MCF 10A (cell line): ENCODE measurements around the gene TSC22D4. TPM values are rescaled to one million over a fixed set of nuclear protein-coding genes. Genes with fewer than 3 reads are reported as not detected.

Source experiments
- BruUV-seq: library from RNA; stranded (reverse); fragments of 400-500 nt; replicated peaks from 2 replicates; lab custom pipeline; 2021; lab: Mats Ljungman, UMichigan
- CTCF ChIA-PET: fragments of 300-600 bp; sonication (Branson Sonifier 250); formaldehyde crosslinking; extraction: SDS; loops from one replicate; lab custom pipeline; 2021; ENCODE audit warnings: antibody characterized with exemption, inconsistent platforms; lab: Yijun Ruan, JAX
- POLR2A ChIA-PET: fragments of 300-600, 350-650 bp; sonication (Branson Sonifier 250); formaldehyde crosslinking; extraction: SDS; loops from one replicate; lab custom pipeline; 2020; ENCODE audit warnings: antibody characterized with exemption, inconsistent platforms; lab: Yijun Ruan, JAX
- DNase-seq: peaks from one replicate; pipeline ENCODE4 v3.0.0-alpha.2; 2018; ENCODE audit not compliant: unreplicated experiment
- H3K27ac Mint-ChIP-seq: one replicate; pipeline ENCODE4 v1.8.0; 2022; ENCODE audit warnings: mild to moderate bottlenecking, low read depth, mixed read lengths; ENCODE audit not compliant: unreplicated experiment
- H3K27me3 Mint-ChIP-seq: one replicate; pipeline ENCODE4 v1.8.0; 2022; ENCODE audit warnings: mixed read lengths; ENCODE audit not compliant: insufficient read depth, unreplicated experiment
- H3K36me3 Mint-ChIP-seq: one replicate; pipeline ENCODE4 v1.8.0; 2022; ENCODE audit warnings: mild to moderate bottlenecking, moderate library complexity, mixed read lengths; ENCODE audit not compliant: insufficient read depth, unreplicated experiment
- H3K4me1 Mint-ChIP-seq: one replicate; pipeline ENCODE4 v1.8.0; 2022; ENCODE audit warnings: mixed read lengths; ENCODE audit not compliant: insufficient read depth, unreplicated experiment
- H3K4me3 Mint-ChIP-seq: one replicate; pipeline ENCODE4 v1.8.0; 2022; ENCODE audit warnings: mild to moderate bottlenecking, moderate library complexity, mixed read lengths; ENCODE audit not compliant: unreplicated experiment
- H3K9me3 Mint-ChIP-seq: one replicate; pipeline ENCODE4 v1.8.0; 2022; ENCODE audit warnings: mixed read lengths; ENCODE audit not compliant: unreplicated experiment
- intact Hi-C: fragments of 100-400 bp; cut with micrococcal nuclease; formaldehyde crosslinking; loops from 2 replicates; pipeline ENCODE4 v1.14.1; 2022
- total RNA-seq: library from RNA; stranded (reverse); gene quantifications from 2 replicates; pipeline ENCODE4 v1.2.3, GENCODE V29; 2022
- TF ChIP-seq, protein P1 (sequence below): fragments of 200-600 bp; IDR thresholded peaks from one replicate; pipeline ENCODE4 v1.8.0; 2022; ENCODE audit warnings: antibody characterized with exemption, mild to moderate bottlenecking; ENCODE audit not compliant: unreplicated experiment

TSC22D4 gene
- total RNA-seq, 1 experiment from 2014 or later = 36.0 TPM

DNA sequence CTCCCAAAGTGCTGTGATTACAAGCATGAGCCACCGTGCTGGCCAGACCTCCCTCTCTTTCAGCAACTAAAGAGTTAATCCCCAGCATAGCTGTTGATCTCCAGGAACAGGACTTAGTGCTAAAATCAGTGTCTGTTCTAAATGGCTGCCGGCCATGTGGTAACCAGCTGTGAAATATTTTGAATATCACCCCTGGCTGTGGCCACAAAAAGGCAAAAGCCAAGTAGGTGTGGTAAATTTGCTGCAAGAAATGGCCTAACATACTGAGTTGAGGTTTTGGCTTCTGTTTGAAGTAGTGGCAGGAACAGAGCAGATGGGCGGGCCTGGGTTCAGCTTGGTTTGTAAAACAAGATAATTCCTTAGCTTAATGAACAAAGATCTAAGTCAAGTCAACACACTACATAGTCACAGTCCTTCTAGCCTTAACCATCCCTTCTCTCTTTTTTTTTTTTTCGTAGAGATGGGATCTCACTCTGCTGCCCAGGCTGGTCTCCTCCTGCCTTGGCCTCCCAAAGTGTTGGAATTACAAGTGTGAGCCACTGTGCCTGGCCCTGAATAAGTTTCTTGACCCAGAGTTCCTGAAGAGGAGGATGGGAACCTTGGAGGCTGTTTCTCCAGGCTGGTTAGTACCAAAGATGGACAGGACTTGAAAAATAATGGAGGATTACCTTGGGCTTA, 37.3 kb upstream of the TSC22D4 start:
- Mint-ChIP-seq H3K36me3 (peaks cover 11% of the 10 kb centered on the region), H3K4me1 (peaks cover 15% of the 10 kb centered on the region), H3K27me3 (no peaks in the 10 kb centered on the region), H3K27ac (peak overlapping the region; percentile 77), H3K9me3 (no peaks in the 10 kb centered on the region), H3K4me3 (peak overlapping the region; percentile 45)
- no TSS peak for BruUV-seq
- peak; percentile 84 for DNase-seq
- CTCF ChIA-PET = interaction anchor here (0.6 to 1.3 kb wide), 3 partner anchors 29 to 80 kb away, joined by 3 to 8 read pairs (median 3); partner anchors contain the start of gene PPP1R35
- POLR2A ChIA-PET = interaction anchor here (1.1 to 2.4 kb wide), 4 partner anchors 23 to 38 kb away, joined by 3 to 14 read pairs (median 4); partner anchors contain the start of gene AGFG2
- intact Hi-C loops = no loop called here
- TF ChIP-seq, protein P1, sequence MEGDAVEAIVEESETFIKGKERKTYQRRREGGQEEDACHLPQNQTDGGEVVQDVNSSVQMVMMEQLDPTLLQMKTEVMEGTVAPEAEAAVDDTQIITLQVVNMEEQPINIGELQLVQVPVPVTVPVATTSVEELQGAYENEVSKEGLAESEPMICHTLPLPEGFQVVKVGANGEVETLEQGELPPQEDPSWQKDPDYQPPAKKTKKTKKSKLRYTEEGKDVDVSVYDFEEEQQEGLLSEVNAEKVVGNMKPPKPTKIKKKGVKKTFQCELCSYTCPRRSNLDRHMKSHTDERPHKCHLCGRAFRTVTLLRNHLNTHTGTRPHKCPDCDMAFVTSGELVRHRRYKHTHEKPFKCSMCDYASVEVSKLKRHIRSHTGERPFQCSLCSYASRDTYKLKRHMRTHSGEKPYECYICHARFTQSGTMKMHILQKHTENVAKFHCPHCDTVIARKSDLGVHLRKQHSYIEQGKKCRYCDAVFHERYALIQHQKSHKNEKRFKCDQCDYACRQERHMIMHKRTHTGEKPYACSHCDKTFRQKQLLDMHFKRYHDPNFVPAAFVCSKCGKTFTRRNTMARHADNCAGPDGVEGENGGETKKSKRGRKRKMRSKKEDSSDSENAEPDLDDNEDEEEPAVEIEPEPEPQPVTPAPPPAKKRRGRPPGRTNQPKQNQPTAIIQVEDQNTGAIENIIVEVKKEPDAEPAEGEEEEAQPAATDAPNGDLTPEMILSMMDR = no peak

DNA sequence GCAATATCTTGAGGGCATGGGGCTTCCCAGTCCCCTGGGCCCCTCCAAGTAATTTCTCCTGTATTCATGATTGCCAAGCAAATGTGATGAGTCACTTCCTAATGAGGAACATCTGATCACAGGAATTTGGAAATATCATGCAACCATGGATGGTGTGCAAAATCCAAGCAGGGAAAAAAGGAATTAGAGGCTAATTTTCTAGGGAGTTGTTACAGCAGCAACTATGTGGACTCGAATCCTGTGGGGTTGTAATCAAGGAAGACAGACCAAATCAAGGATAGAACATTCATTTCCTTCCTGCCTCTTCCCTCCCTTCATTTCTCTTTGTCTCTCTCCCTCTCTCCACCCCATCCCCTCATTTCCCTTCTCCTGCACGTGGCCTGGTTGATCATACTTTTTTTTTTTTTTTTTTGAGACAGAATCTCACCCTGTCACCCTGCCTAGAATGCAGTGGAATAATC, 36.1 kb upstream of the TSC22D4 start:
- no peaks in the 10 kb centered on the region for H3K9me3 Mint-ChIP-seq
- intact Hi-C loops = no loop called here
- CTCF ChIA-PET = interaction anchor here (1.1 to 1.3 kb wide), 2 partner anchors 46 to 79 kb away, joined by 3 to 8 read pairs; partner anchors contain the start of gene PPP1R35
- peaks cover 15% of the 10 kb centered on the region for H3K4me1 Mint-ChIP-seq
- peak; percentile 73 for DNase-seq
- no TSS peak for BruUV-seq
- TF ChIP-seq, protein P1 = no peak
- no peaks in the 10 kb centered on the region for H3K27me3 Mint-ChIP-seq
- POLR2A ChIA-PET = interaction anchor here (1.1 to 2.4 kb wide), 3 partner anchors 24 to 35 kb away, joined by 3 to 14 read pairs (median 6); partner anchors contain the start of gene AGFG2
- peaks cover 11% of the 10 kb centered on the region for H3K36me3 Mint-ChIP-seq
- H3K4me3 Mint-ChIP-seq = no peak overlapping the region
- peak overlapping the region; percentile 9 for H3K27ac Mint-ChIP-seq

DNA sequence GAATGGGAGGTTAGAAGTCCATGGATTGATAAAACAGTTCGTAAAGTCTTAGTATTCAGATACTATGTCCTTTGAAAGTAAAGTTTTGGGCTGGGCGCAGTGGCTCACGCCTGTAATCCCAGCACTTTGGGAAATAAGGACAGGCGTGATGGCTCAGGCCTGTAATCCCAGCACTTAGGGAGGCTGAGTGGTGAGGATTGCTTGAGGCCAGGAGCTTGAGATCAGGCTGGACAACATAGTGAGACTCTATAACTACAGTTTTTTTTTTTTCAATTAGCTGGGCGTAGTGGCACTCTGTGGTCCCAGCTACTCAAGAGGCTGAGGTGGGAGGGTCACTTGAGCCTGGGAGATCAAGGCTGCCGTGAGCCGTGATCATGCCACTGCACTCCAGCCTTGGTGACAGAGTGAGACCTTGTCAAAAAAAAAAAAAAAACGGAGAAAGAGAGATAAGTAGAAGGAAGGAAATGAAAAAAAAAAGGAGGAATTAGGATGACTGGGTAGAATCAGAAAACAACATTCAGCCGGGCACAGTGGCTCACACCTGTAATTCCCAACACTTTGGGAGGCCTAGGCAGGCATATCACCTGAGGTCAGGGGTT, 34.3 kb upstream of the TSC22D4 start:
- H3K27me3 Mint-ChIP-seq = no peaks in the 10 kb centered on the region
- no peak overlapping the region for H3K4me3 Mint-ChIP-seq
- TF ChIP-seq, protein P1 = no peak
- intact Hi-C loops = no loop called here
- H3K4me1 Mint-ChIP-seq = peaks cover 22% of the 10 kb centered on the region
- H3K9me3 Mint-ChIP-seq = no peaks in the 10 kb centered on the region
- H3K36me3 Mint-ChIP-seq = peaks cover 11% of the 10 kb centered on the region
- no peak for DNase-seq
- POLR2A ChIA-PET = interaction anchor here (1.0 kb wide), 1 partner anchor 32 kb away, joined by 3 read pairs; no protein-coding TSS in a partner anchor
- BruUV-seq = no TSS peak
- CTCF ChIA-PET = interaction anchor here (0.6 kb wide), 1 partner anchor 251 kb away, joined by 3 read pairs; no protein-coding TSS in a partner anchor
- no peak overlapping the region for H3K27ac Mint-ChIP-seq
